GM12873 (cell line): Measurements from ENCODE around the gene TLE3.

Experiments used
- CTCF ChIP-seq: IDR thresholded peaks from 2 replicates; pipeline ENCODE4 v1.5.1; 2012; ENCODE audit warnings: low read depth, mild to moderate bottlenecking, moderate library complexity, low read length, control low read depth; ENCODE audit not compliant: insufficient read depth; ENCODE audit errors: missing control alignments

TLE3 gene

GRCh38 chr15:70034596-70034995, 63.1 kb downstream of the TLE3 start:
- TF ChIP-seq CTCF: no peak

- TF ChIP-seq CTCF: no peak
Measured at GRCh38 chr15:70034141-70034540, 63.6 kb downstream of the TLE3 start.

GRCh38 chr15:70033529-70034140, 64.1 kb downstream of the TLE3 start:
- no peak for TF ChIP-seq CTCF

- TF ChIP-seq CTCF: no peak
Measured at GRCh38 chr15:70033109-70033508, 64.6 kb downstream of the TLE3 start.

GRCh38 chr15:70032509-70032908, 65.2 kb downstream of the TLE3 start:
- TF ChIP-seq CTCF: no peak

- no peak for TF ChIP-seq CTCF
Measured at GRCh38 chr15:70031713-70032112, 66.0 kb downstream of the TLE3 start.

- TF ChIP-seq CTCF: no peak
Measured at GRCh38 chr15:70031261-70031660, 66.5 kb downstream of the TLE3 start.

- TF ChIP-seq CTCF: no peak
Measured at GRCh38 chr15:70030851-70031250, 66.9 kb downstream of the TLE3 start.
